A673 (cell line): ENCODE measurements around the gene ACACA. TPM values are rescaled to one million over a fixed set of nuclear protein-coding genes. Genes with fewer than 3 reads are reported as not detected.

ENCODE experiments used
- BruUV-seq: library from RNA; stranded (reverse); fragments of 400-500 nt; replicated peaks from 2 replicates; lab custom pipeline; 2021; lab: Mats Ljungman, UMichigan
- CTCF ChIA-PET: fragments of 300-600 bp; sonication (Branson Sonifier 250); formaldehyde crosslinking; loops from one replicate; lab custom pipeline; 2022; ENCODE audit warnings: antibody characterized with exemption; lab: Charles Lee
- POLR2A ChIA-PET: fragments of 300-600 bp; sonication (Branson Sonifier 250); formaldehyde crosslinking; loops from one replicate; lab custom pipeline; 2022; ENCODE audit warnings: antibody characterized with exemption; ENCODE audit not compliant: low non-redundant PET; lab: Charles Lee
- DNase-seq: peaks from one replicate; pipeline ENCODE4 v3.0.0-alpha.2; 2015; ENCODE audit warnings: low spot score
- H3K27ac ChIP-seq: fragments of 200-600 bp; sonication (generic); 2 replicates; pipeline ENCODE4 v1.5.1; 2016; ENCODE audit warnings: mixed run types, low read depth, mild to moderate bottlenecking, mixed read lengths, antibody characterized with exemption, low read length; ENCODE audit not compliant: poor library complexity, severe bottlenecking
- H3K27me3 ChIP-seq: fragments of 200-600 bp; sonication (generic); replicated peaks from 2 replicates; pipeline ENCODE4 v1.6.1; 2017; ENCODE audit warnings: mixed run types, low read depth, mild to moderate bottlenecking, mixed read lengths, antibody characterized with exemption, low read length; ENCODE audit not compliant: insufficient read depth, poor library complexity
- H3K36me3 ChIP-seq: fragments of 200-600 bp; sonication (generic); 2 replicates; pipeline ENCODE4 v1.6.1; 2016; ENCODE audit warnings: mixed run types, mild to moderate bottlenecking, mixed read lengths, antibody characterized with exemption, low read length; ENCODE audit not compliant: insufficient read depth, poor library complexity, severe bottlenecking
- H3K4me1 ChIP-seq: fragments of 200-600 bp; sonication (generic); 2 replicates; pipeline ENCODE4 v1.6.1; 2017; ENCODE audit warnings: mixed run types, mild to moderate bottlenecking, mixed read lengths, antibody characterized with exemption, low read length; ENCODE audit not compliant: insufficient read depth, poor library complexity, severe bottlenecking
- H3K4me3 ChIP-seq: fragments of 200-600 bp; sonication (generic); 2 replicates; pipeline ENCODE4 v1.5.1; 2016; ENCODE audit warnings: low read depth, mixed run types, mild to moderate bottlenecking, mixed read lengths, low read length; ENCODE audit not compliant: poor library complexity, severe bottlenecking
- H3K9me3 ChIP-seq: fragments of 200-600 bp; sonication (generic); 2 replicates; pipeline ENCODE4 v1.6.1; 2016; ENCODE audit warnings: mixed run types, low read depth, mild to moderate bottlenecking, mixed read lengths, antibody characterized with exemption, low read length; ENCODE audit not compliant: poor library complexity, severe bottlenecking
- CTCF ChIP-seq: fragments of 300-800, 200-600 bp; sonication (generic); conservative IDR thresholded peaks from 2 replicates; pipeline ENCODE4 v1.5.1; 2017; ENCODE audit warnings: low read depth, mild to moderate bottlenecking, antibody characterized with exemption, low read length, moderate library complexity, mixed read lengths
- EZH2 ChIP-seq: fragments of 200-600 bp; sonication (generic); IDR thresholded peaks from 2 replicates; pipeline ENCODE4 v1.6.1; 2017; ENCODE audit warnings: borderline replicate concordance, low read depth, mild to moderate bottlenecking, mixed read lengths, antibody characterized with exemption, low read length; ENCODE audit not compliant: poor library complexity, severe bottlenecking
- intact Hi-C: fragments of 100-400 bp; cut with micrococcal nuclease; formaldehyde crosslinking; loops from one replicate; pipeline ENCODE4 v1.10.0; 2022; ENCODE audit not compliant: unreplicated experiment
- total RNA-seq: library from RNA; stranded (reverse); gene quantifications from 2 replicates; pipeline ENCODE4 v1.2.3, GENCODE V29; 2021

Gene ACACA
- total RNA-seq, 1 experiment from 2014 or later, result 68.3 TPM

GRCh38 chr17:37088459-37088858 lies 318.2 kb downstream of the ACACA start:
- H3K4me3 ChIP-seq, result no peak overlapping the region
- ChIA-PET POLR2A (no interaction called here), CTCF (no interaction called here)
- TF ChIP-seq EZH2 (no peak), CTCF (no peak)
- peaks cover 2% of the 10 kb centered on the region for H3K36me3 ChIP-seq
- no peak overlapping the region for H3K27ac ChIP-seq
- no peak for DNase-seq
- no TSS peak for BruUV-seq
- intact Hi-C loops, result no loop called here
- no peaks in the 10 kb centered on the region for H3K9me3 ChIP-seq
- H3K27me3 ChIP-seq, result no peaks in the 10 kb centered on the region
- no peaks in the 10 kb centered on the region for H3K4me1 ChIP-seq

GRCh38 chr17:37087683-37088082 lies 319.0 kb downstream of the ACACA start:
- DNase-seq, result no peak
- Histone ChIP-seq H3K9me3 (no peaks in the 10 kb centered on the region), H3K27ac (no peak overlapping the region), H3K4me1 (no peaks in the 10 kb centered on the region), H3K4me3 (no peak overlapping the region), H3K27me3 (no peaks in the 10 kb centered on the region), H3K36me3 (peaks cover 2% of the 10 kb centered on the region)
- intact Hi-C loops, result no loop called here
- no TSS peak for BruUV-seq
- POLR2A ChIA-PET, result no interaction called here
- CTCF ChIA-PET, result no interaction called here
- TF ChIP-seq EZH2 (no peak), CTCF (no peak)

GRCh38 chr17:37086948-37087347 lies 319.7 kb downstream of the ACACA start:
- Histone ChIP-seq H3K9me3 (no peaks in the 10 kb centered on the region), H3K27ac (no peak overlapping the region), H3K4me1 (no peaks in the 10 kb centered on the region), H3K36me3 (peaks cover 2% of the 10 kb centered on the region), H3K27me3 (no peaks in the 10 kb centered on the region), H3K4me3 (no peak overlapping the region)
- TF ChIP-seq EZH2 (no peak), CTCF (no peak)
- POLR2A ChIA-PET, result no interaction called here
- CTCF ChIA-PET, result no interaction called here
- no peak for DNase-seq
- TSS peak; percentile 28 for BruUV-seq
- intact Hi-C loops, result no loop called here
